Measurements from ENCODE around the gene EPHA4.

EPHA4 gene

GRCh38 chr2:221571025-221571550 is 1.0 kb downstream of the EPHA4 start:
- DNase-seq: no peak

DNA sequence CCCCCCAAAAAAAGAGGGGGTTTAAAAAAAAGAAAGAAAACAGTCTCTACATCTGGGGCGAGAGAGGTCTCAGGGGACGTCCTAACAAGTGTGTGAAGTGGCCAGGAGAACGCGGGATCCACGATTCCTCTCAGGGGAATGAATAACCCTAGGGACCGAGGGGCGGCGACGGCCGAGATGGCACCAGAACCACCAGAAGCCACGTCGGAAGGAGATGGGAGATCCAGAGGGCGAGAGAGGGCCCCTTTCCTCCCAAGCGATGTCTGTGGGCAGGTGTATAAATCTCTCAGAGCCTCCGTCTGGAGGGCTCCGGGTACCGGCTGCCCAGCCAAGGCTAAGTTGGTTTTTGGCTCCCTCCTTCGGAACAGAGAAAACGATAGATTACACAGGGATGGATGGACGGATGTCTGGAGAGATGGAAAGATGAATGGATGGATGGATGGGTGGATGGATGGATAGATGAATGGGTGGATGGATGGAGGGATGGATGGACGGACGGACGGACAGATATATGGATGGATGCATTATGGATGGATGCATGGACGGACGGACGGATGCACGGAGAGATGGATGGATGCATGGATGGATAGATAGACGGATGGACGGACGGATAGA is 1.7 kb downstream of the EPHA4 start:
- no peak for DNase-seq

- DNase-seq: no peak
Observed at GRCh38 chr2:221569871-221570270, 2.2 kb downstream of the EPHA4 start.

- no peak for DNase-seq
Observed at GRCh38 chr2:221569425-221569845, 2.7 kb downstream of the EPHA4 start.

GRCh38 chr2:221568299-221568698 is 3.8 kb downstream of the EPHA4 start:
- no peak for DNase-seq

DNA sequence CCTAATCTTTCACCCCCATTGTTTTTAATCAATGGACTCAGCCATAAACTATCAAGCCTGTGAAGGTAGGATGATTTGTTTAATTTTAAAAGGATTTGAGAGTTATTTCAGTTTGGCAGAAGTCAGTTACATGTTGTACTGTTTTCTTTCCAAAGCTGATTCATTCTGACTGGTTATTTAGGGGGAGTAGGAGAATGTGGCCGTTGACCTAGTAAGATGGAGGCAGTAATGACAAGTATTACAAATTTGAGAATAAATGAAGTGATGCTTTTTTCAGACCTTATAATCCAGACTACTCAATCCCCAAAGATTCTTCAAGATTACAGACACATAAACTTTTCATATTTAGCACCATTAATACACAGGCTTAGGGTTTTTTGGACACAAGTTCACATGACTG is 4.3 kb downstream of the EPHA4 start:
- no peak for DNase-seq

DNA sequence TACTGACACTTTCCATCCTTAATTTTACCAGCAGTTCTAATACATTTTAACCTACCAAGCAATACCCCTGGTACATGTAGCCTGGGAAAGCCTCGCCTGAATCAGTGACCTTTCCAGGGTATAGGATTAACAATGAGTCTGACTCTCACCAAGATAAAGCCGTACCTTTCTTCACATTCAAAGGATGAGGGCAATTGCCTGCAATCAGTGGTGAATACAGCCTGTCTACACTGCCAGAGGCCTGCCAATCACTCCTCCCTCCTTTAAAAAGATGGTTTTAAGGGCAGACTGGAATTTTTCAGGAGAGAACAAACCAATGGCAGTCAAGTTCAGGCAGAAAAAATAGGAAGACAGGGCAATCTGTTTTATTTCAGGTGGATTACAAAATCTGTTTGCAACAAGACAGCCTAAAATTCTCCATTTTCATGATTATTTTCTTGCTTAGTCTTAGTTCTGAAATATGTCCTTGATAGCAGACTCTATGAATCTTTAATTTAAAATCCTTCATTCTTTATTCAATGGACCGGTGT is 4.8 kb downstream of the EPHA4 start:
- no peak for DNase-seq

- no peak for DNase-seq
Observed at GRCh38 chr2:221563270-221563985, 8.7 kb downstream of the EPHA4 start.

- no peak for DNase-seq
Observed at GRCh38 chr2:221562226-221562625, 9.9 kb downstream of the EPHA4 start.

DNA sequence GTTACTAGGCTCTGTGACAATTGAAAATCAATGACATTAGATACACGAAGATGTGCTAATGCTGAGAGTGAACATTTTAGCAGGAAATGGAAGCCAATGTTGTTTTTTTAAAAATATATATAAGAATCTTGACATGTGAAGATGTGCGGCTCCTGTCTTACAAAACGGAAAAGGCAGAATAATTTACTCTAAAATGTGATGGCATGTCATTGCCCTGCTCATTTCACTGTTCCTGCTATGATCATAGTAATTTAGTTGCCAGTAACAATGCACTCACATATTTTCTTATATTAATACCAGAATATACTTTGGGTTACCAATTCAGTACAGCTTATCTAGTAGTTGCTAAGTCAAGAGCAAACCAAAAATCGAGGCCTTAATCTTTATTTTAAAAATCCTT is 10.3 kb downstream of the EPHA4 start:
- DNase-seq: no peak

- DNase-seq: no peak
Observed at GRCh38 chr2:221559991-221560390, 12.1 kb downstream of the EPHA4 start.

DNA sequence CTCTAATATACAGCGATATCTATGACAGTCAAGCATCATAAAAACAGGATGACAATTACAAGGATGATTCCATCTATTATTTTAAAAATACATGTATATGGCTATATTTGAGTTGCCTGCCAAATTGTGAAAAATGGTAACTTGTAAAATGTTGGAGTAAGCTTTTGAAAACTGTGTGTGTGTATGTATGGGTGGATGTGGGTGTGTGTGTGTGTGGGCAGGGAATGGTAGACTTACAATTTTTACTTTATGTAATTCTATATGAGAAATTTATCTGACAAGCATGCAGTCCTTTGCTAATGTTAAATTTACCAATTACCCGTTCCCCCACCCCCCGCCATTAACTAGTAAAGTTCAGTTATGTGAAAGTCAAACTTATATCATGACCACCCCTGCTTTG is 14.0 kb downstream of the EPHA4 start:
- DNase-seq: no peak

- no peak for DNase-seq
Observed at GRCh38 chr2:221555494-221555846, 16.6 kb downstream of the EPHA4 start.

DNA sequence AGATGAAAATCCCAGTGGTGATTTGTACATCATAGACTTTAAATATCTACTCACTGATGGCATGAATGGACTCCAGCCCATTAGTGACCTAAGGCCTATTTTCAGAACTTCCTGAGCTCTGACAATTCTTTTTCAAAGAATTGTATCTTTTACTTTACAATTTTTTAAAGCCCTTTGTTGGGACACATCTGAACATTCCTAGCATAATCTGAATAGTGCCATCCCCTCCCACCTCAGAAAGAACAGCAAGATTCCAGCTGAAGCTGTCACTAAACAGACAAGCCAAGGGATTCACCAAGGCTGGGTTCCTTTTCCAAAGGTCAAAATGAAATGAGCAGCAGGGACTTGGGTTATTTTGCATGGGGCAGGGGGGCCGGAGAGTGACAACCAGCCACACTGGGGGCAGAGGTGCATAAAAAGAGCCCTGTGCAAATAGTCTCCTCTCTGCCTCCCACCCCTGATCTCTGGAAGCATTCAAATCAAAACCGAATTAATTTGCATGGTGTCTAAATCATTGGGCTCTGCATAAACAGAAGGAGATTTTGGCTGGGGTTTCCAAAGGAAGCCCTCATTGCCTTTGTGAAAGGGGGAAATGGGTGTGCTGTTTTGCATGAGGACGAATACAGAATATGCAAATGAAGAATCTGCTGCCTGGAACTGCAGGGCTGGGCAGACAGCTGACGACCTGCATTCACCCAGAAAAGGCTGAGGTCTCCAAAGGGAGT is 17.2 kb downstream of the EPHA4 start:
- DNase-seq: no peak

DNA sequence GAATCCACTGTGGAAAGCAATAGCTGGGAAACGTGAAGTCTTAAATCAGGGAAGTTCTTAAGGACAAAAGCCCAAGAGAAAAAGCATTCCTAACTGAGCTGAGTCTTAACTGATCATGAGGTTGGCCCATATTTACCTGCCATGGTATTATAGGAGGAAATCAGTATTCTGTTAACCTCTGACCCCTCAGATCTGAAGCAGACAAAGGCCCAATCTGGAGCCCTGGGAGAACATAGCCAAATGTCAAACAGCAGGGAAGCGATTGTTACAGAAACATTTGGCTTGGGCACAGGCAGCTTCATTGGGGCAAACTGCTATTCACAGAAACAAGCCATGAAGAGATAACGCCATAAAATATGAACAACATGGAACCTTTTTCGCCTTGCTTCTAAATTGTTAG is 18.8 kb downstream of the EPHA4 start:
- no peak for DNase-seq

DNA sequence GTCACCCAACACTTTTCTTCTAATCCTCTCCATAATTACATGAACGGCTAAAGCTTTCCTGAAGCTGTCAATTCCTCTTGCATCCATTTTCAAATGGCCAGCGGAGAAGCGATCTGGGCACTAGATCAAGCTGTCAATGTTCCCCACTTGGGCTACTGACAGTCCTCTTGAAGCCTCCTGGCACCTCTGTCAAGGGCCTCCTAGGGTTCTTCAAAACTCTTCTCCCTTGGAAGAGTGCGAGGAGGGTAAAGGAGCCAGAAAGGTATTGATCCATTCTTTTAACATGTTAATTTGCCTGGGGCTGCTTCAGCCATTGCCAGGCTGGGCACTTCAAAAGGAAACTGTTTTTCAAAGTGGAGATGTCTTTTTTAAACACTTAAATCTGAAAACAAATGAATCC is 19.8 kb downstream of the EPHA4 start:
- no peak for DNase-seq

GRCh38 chr2:221551864-221552263 is 20.2 kb downstream of the EPHA4 start:
- no peak for DNase-seq

DNA sequence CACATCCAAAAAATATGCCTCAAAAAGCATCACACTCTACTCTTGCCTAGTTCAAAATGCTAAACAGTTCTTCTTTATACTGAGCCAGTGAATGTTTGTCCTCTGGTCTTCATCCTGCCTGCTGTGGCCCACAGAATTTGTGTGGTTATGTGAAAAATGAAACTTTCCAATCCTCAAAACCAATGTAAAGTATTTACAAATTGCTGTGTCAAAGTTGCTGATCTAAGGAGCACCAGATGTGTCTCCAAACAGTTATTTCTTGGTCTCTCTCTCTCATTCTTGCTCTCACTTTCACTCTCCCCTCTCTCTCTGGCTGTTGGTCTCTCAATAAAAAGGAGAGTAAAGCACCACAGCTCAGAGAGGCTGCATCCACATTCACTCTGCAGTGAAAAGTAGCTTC is 23.0 kb downstream of the EPHA4 start:
- no peak for DNase-seq

- DNase-seq: no peak
Observed at GRCh38 chr2:221546505-221547225, 25.4 kb downstream of the EPHA4 start.

DNA sequence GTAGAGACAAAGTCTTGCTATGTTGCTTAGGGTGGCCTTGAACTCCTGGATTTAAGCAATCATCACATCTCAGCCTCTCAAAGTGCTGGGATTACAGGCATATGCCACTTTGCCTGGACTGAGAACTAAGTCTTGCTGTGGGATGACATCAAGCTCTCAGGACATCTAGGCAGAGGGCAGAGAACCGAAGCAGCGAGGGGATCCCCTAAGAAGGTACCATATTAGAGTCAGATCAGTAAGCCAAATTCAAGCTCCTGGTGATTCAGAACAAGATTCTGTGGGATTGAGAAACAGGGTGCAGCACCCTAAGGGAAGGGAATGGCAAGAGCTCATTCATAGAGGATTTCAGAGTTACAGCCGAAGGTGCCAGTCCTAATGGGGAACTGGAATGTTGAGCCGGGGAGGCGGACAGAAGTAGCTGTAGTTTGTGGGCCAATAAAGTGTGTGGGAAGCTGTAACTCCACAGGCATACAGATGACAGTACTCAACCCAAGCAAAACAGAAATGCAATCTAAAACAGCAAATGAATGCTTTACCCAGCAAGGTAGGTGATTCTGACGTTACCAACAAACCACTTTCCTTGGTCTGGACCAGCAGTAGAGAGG is 30.9 kb downstream of the EPHA4 start:
- no peak for DNase-seq

GRCh38 chr2:221539246-221539645 is 32.9 kb downstream of the EPHA4 start:
- DNase-seq: no peak

DNA sequence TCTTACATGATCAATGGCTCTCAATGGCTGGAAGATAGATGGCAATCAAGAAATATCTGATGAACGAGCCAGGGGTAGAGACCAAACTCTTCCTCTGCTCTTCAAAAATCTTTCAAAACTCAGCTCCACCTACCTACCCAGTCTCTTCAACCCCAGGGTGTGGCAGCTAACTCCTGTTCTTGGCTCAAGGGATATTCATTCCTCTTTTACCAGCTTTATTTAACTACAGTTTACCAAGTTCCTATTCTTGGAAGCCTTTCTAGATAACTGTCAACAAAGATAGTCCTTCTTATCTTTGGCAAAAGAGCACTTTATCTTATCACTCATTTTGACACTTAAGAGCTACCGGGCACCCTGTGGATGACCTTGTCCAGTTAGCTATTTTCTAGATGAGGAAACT is 36.3 kb downstream of the EPHA4 start:
- DNase-seq: no peak

GRCh38 chr2:221533299-221533698 is 38.8 kb downstream of the EPHA4 start:
- no peak for DNase-seq
